Testis (tissue), 3 donors: ENCODE data around the gene GATAD2A. TPM values are rescaled to one million over a fixed set of nuclear protein-coding genes. Genes with fewer than 3 reads are reported as not detected.
"Not testable (repeated sequence)": the region's sequence is repeated elsewhere in the genome, so short reads cannot be mapped to it uniquely, and the experiment has no call there.

Experiments used
- DNase-seq: peaks from one replicate; pipeline ENCODE4 v3.0.0-alpha.2; 2019
- H3K27ac ChIP-seq, 2 donors: fragments of 200-600 bp; sonication (generic); one replicate each; pipeline ENCODE4 v1.5.1; 2019
- H3K27me3 ChIP-seq: fragments of 200-600 bp; sonication (generic); one replicate; pipeline ENCODE4 v1.5.1; 2019
- H3K36me3 ChIP-seq: fragments of 200-600 bp; sonication (generic); one replicate; pipeline ENCODE4 v1.5.1; 2017; ENCODE audit warnings: low read depth; ENCODE audit errors: missing control alignments
- H3K4me1 ChIP-seq: fragments of 200-600 bp; sonication (generic); one replicate; pipeline ENCODE4 v1.5.1; 2019
- H3K4me3 ChIP-seq, 2 donors: fragments of 200-600 bp; sonication (generic); one replicate each; pipeline ENCODE4 v1.5.1; 2017 to 2019
- H3K9me3 ChIP-seq: fragments of 200-600 bp; sonication (generic); one replicate; pipeline ENCODE4 v1.5.1; 2017
- POLR2A ChIP-seq: fragments of 450-650 bp; IDR thresholded peaks from one replicate; pipeline ENCODE4 v1.6.1; 2017; ENCODE audit warnings: antibody characterized with exemption, mild to moderate bottlenecking, moderate library complexity
- whole genome bisulfite sequencing, 2 donors: methylation state at CpG; one replicate each; pipeline ENCODE4 v1.1.5; 2018; 5-methylcytosine and 5-hydroxymethylcytosine counted together
- intact Hi-C: fragments of 100-400 bp; cut with DNase I; formaldehyde crosslinking; loops from one replicate; pipeline ENCODE4 v1.15.1; 2023; ENCODE audit warnings: low total_unique reads
- polyA plus RNA-seq: library from polyadenylated mRNA; stranded (reverse); fragments of 350-450 nt; fragmentation: Illumina TruSeq; extraction: RNeasy Lipid Tissue Mini Kit (QIAGEN cat#74804); gene quantifications from one replicate; pipeline ENCODE4 v1.2.3, GENCODE V29; 2014; ENCODE audit warnings: low read depth, low replicate concordance; ENCODE audit not compliant: insufficient read depth
- total RNA-seq, 2 donors: library from RNA; depleted of rRNA; stranded (reverse); fragments of >200 nt; gene quantifications; one replicate each; pipeline ENCODE4 v1.2.3, GENCODE V29; 2016
- TF ChIP-seq, protein P1 (sequence below), 3 experiments: fragments of 450-650 bp in 2 of 3; fragments of 200-600 bp in 1 of 3; sonication (generic) in 1 of 3; IDR thresholded peaks; one replicate each; pipeline ENCODE4 v1.5.1; 2016 to 2019; ENCODE audit warnings: antibody characterized with exemption in 3 of 3, mild to moderate bottlenecking in 2 of 3, moderate library complexity in 1 of 3

The GATAD2A gene
- total and polyA plus RNA-seq, 3 donors from 2014 or later = 109 to 197 (median 163) TPM

GRCh38 chr19:19387108-19387507 is 18.4 kb upstream of the GATAD2A start:
- no peak for DNase-seq
- peak overlapping the region in 1 of 2 donors; percentile 87 for H3K27ac ChIP-seq
- 66 to 76% methylated on average over 5 of the region's 5 CpGs for WGBS, 2 donors
- no peak for TF ChIP-seq POLR2A
- TF ChIP-seq, protein P1, sequence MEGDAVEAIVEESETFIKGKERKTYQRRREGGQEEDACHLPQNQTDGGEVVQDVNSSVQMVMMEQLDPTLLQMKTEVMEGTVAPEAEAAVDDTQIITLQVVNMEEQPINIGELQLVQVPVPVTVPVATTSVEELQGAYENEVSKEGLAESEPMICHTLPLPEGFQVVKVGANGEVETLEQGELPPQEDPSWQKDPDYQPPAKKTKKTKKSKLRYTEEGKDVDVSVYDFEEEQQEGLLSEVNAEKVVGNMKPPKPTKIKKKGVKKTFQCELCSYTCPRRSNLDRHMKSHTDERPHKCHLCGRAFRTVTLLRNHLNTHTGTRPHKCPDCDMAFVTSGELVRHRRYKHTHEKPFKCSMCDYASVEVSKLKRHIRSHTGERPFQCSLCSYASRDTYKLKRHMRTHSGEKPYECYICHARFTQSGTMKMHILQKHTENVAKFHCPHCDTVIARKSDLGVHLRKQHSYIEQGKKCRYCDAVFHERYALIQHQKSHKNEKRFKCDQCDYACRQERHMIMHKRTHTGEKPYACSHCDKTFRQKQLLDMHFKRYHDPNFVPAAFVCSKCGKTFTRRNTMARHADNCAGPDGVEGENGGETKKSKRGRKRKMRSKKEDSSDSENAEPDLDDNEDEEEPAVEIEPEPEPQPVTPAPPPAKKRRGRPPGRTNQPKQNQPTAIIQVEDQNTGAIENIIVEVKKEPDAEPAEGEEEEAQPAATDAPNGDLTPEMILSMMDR (IDR thresholded peaks at IDR 0.05) = no peak
- H3K36me3 ChIP-seq = no peaks in the 10 kb centered on the region
- no peaks in the 10 kb centered on the region for H3K9me3 ChIP-seq
- H3K4me3 ChIP-seq = peak overlapping the region; percentile 81 to 88
- peaks cover 39% of the 10 kb centered on the region for H3K4me1 ChIP-seq
- H3K27me3 ChIP-seq = no peaks in the 10 kb centered on the region
- intact Hi-C loops = no loop called here

- intact Hi-C loops = no loop called here
- TF ChIP-seq, protein P1 (IDR thresholded peaks at IDR 0.05) = no peak
- TF ChIP-seq POLR2A = no peak
- H3K27ac ChIP-seq = peak overlapping the region; percentile 47 to 68
- peaks cover 39% of the 10 kb centered on the region for H3K4me1 ChIP-seq
- H3K27me3 ChIP-seq = no peaks in the 10 kb centered on the region
- DNase-seq = peak; percentile 87
- H3K9me3 ChIP-seq = no peaks in the 10 kb centered on the region
- no peak overlapping the region for H3K4me3 ChIP-seq
- WGBS, 2 donors = 45 to 48% methylated on average over 13 of the region's 13 CpGs
- no peaks in the 10 kb centered on the region for H3K36me3 ChIP-seq
Observed at GRCh38 chr19:19388568-19389555, 16.6 kb upstream of the GATAD2A start.

DNA sequence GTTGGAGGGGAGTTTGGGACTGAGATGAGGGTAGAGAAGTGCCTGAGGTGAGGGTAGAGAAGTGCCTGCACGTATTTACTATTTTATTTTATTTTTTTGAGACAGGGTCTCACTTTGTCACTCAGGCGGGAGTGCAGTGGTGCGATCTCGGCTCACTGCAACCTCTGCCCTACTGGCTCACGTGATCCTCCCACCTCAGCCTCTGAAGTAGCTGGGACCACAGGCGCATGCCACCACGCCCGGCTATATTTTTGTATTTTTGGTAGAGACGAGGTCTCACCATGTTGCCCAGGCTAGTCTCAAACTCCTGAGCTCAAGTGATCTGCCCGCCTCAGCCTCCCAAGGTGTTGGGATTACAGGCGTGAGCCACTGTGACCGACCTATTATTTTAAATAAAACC is 15.8 kb upstream of the GATAD2A start:
- H3K4me3 ChIP-seq, DNase-seq, H3K27me3 ChIP-seq, intact Hi-C loops, H3K36me3 ChIP-seq, H3K9me3 ChIP-seq: not testable (repeated sequence)
- peak overlapping the region in 1 of 2 donors; percentile 47 for H3K27ac ChIP-seq
- WGBS, 2 donors = 88 to 92% methylated on average over 12 of the region's 12 CpGs
- H3K4me1 ChIP-seq = peaks cover 37% of the 10 kb centered on the region

GRCh38 chr19:19394333-19394732 is 11.1 kb upstream of the GATAD2A start:
- H3K27me3 ChIP-seq, H3K9me3 ChIP-seq, H3K27ac ChIP-seq, H3K4me3 ChIP-seq, H3K36me3 ChIP-seq, intact Hi-C loops, DNase-seq: not testable (repeated sequence)
- H3K4me1 ChIP-seq = peaks cover 17% of the 10 kb centered on the region
- 93 to 95% methylated on average over 7 of the region's 7 CpGs for WGBS, 2 donors

- no peaks in the 10 kb centered on the region for H3K9me3 ChIP-seq
- no peak overlapping the region for H3K4me3 ChIP-seq
- WGBS, 2 donors = 35 to 38% methylated on average over 9 of the region's 9 CpGs
- intact Hi-C loops = no loop called here
- no peaks in the 10 kb centered on the region for H3K27me3 ChIP-seq
- no peak overlapping the region for H3K27ac ChIP-seq
- H3K36me3 ChIP-seq = no peaks in the 10 kb centered on the region
- no peak for DNase-seq
- H3K4me1 ChIP-seq = peaks cover 30% of the 10 kb centered on the region
- TF ChIP-seq, protein P1 (IDR thresholded peaks at IDR 0.05) = no peak
- TF ChIP-seq POLR2A = no peak
Observed at GRCh38 chr19:19399733-19400433, 5.6 kb upstream of the GATAD2A start.
